Measurements from ENCODE around the gene FAF1.
"Not testable (repeated sequence)": the region's sequence is repeated elsewhere in the genome, so short reads cannot be mapped to it uniquely, and the experiment has no call there.

Gene FAF1

GRCh38 chr1:50833216-50833615 lies 126.9 kb downstream of the FAF1 start:
- DNase-seq: no peak

GRCh38 chr1:50832167-50832566 lies 127.9 kb downstream of the FAF1 start:
- DNase-seq: no peak

- DNase-seq: no peak
Measured at GRCh38 chr1:50831300-50832061, 128.6 kb downstream of the FAF1 start.

GRCh38 chr1:50830621-50831020 lies 129.4 kb downstream of the FAF1 start:
- no peak for DNase-seq

GRCh38 chr1:50829014-50829958 lies 130.8 kb downstream of the FAF1 start:
- DNase-seq: no peak

GRCh38 chr1:50827546-50827945 lies 132.5 kb downstream of the FAF1 start:
- no peak for DNase-seq

GRCh38 chr1:50826792-50827191 lies 133.3 kb downstream of the FAF1 start:
- DNase-seq: not testable (repeated sequence)

- no peak for DNase-seq
Measured at GRCh38 chr1:50822035-50822776, 137.9 kb downstream of the FAF1 start.

- DNase-seq: no peak
Measured at GRCh38 chr1:50820545-50820944, 139.5 kb downstream of the FAF1 start.

GRCh38 chr1:50812346-50812745 lies 147.7 kb downstream of the FAF1 start:
- no peak for DNase-seq

GRCh38 chr1:50808296-50808695 lies 151.8 kb downstream of the FAF1 start:
- DNase-seq: no peak

- DNase-seq: no peak
Measured at GRCh38 chr1:50796272-50796671, 163.8 kb downstream of the FAF1 start.

- DNase-seq: no peak
Measured at GRCh38 chr1:50793521-50793920, 166.5 kb downstream of the FAF1 start.

- DNase-seq: no peak
Measured at GRCh38 chr1:50787266-50787665, 172.8 kb downstream of the FAF1 start.

GRCh38 chr1:50783286-50783685 lies 176.8 kb downstream of the FAF1 start:
- no peak for DNase-seq

- no peak for DNase-seq
Measured at GRCh38 chr1:50780797-50781196, 179.3 kb downstream of the FAF1 start.

- no peak for DNase-seq
Measured at GRCh38 chr1:50779801-50780200, 180.3 kb downstream of the FAF1 start.

- no peak for DNase-seq
Measured at GRCh38 chr1:50775740-50776139, 184.3 kb downstream of the FAF1 start.

- DNase-seq: peak; percentile 89
Measured at GRCh38 chr1:50774759-50775351, 185.2 kb downstream of the FAF1 start.

GRCh38 chr1:50766688-50767087 lies 193.4 kb downstream of the FAF1 start:
- DNase-seq: no peak

GRCh38 chr1:50756543-50756942 lies 203.5 kb downstream of the FAF1 start:
- not testable (repeated sequence) for DNase-seq

GRCh38 chr1:50754764-50755163 lies 205.3 kb downstream of the FAF1 start:
- not testable (repeated sequence) for DNase-seq

Data from NCI-H1694 (cell line).